Measurements from ENCODE around the gene ZNF268.
A peak's percentile ranks its signal among the peaks of the same experiment; 100 is the strongest.

ZNF268 gene

DNA sequence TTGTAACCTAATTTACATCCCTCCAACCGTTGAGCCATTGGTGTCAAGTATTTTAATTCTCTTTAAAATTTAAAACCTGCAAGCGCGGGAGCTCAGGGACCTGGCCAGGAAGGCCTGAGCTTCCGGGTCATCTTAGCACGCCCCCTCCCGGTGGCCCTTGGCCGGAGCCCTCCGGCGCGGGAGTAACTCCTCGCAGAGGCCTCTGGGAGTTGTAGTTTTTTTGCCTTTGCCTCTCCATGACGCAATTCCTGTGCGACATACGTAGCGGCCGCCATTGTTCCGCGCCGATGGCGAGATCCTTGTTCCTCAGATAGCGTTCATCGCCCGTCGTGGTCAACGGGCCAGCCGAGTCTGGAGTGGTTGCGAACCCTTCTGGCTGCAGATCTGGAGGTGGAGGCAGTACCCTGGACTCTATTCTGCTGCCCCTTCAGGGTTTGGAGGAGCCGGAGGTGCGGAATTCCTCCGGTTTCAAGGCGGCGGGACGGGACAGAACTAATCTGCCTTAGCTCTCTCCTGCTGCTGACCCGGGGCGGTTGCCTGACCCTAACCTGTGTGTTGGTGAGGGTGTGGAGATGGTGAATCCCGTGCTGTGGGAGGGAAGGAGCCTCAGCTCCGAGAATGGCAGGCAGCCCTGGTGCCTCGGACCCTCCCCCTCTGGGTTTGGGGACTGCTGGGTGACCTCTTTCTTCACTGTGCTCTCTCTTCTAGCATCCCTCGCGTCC, at the start of gene ZNF268:
Gene ZNF268 (plus strand): TSS at position 258 of the 722 bp plus-strand sequence. CDS start 503 bp downstream, outside the sequence.
- peak; percentile 89 for DNase-seq (ENCODE audit: low read depth)

DNA sequence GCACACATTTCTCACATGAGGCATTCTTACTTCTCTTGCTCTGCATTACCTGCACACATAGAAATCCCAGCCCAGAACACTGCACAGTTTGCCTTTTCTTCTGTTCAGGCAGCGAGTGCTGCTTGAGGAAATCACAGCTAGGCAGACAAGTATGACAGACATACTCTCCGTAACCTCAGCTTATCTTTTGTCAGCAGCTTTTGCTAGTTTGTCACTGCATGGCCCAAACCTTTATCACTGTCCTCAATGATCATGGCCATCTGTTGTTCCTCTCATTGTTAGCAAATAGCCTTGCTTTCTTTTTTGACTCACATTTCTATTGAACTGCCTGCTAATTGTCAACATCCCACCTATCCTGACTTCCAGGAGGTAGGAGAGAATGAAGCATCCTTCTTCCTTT, 45.5 kb upstream of the ZNF268 start:
- no peak for DNase-seq (ENCODE audit: low read depth)

DNA sequence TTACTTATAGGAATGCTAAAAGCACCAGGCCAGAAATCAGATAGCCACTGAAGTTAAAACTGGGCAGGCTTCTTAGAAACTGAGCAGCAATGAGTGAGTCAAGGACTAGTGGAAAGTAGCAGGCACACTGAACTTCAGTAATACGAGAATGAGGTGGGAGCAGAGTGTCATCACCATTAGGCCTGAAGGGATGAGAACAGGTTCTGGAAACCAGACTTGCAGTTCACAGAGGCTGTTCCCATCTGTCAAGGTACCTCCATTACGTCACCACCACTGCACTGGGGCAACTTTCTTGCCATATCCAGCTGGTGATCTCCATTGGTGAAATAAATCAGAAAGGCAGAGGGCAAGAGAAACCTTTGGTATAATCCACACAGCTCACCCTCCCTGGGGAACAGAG, 35.3 kb upstream of the ZNF268 start:
- no peak for DNase-seq (ENCODE audit: low read depth)

DNA sequence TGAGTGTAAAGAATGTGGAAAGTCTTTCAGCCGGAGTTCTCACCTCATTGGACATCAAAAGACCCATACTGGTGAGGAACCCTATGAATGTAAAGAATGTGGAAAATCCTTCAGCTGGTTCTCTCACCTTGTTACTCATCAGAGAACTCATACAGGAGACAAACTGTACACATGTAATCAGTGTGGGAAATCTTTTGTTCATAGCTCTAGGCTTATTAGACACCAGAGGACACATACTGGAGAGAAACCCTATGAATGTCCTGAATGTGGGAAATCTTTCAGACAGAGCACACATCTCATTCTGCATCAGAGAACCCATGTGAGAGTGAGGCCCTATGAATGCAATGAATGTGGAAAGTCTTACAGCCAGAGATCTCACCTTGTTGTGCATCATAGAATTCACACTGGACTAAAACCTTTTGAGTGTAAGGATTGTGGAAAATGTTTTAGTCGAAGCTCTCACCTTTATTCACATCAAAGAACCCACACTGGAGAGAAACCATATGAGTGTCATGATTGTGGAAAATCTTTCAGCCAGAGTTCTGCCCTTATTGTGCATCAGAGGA, 25.1 kb upstream of the ZNF268 start:
- DNase-seq (ENCODE audit: low read depth): no peak

DNA sequence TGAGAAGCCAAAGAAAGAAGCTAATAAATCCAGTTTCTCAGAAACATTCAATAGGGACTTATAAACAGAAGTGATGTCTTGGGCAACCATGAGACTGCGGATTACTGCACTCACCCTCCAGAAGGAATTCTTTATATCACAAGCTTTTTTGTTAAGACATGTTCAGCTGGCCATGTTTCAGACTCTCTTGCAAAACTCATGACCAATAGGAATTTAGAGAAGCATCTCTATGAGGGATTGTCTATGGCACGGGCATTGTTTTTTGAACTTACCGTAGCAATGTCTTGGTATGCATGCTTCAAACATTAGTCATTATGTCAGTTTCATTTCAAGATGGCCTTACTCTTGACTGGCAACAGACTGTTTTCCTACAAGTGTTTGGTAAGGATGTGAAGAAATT, 15.5 kb upstream of the ZNF268 start:
- DNase-seq (ENCODE audit: low read depth): no peak

DNA sequence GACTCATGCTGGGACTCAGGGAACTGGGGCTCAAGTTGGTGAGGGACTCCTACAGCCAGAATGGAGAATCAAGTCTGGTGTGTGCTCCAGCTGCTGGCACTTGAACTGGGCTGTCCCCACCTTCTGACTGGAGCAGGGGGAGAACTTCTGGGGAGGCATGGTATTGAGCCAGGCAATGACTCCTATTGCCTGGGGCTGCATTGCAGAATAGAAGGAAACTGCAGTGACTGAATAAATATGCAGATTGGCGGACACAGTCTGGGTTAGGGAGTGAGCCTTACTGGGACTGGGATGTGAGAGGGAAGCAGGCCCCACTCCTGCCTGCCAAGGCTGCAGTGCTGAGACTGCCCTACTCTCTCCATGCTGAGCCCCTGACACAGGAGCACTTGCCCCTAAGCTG, 8.8 kb upstream of the ZNF268 start:
- no peak for DNase-seq (ENCODE audit: low read depth)

DNA sequence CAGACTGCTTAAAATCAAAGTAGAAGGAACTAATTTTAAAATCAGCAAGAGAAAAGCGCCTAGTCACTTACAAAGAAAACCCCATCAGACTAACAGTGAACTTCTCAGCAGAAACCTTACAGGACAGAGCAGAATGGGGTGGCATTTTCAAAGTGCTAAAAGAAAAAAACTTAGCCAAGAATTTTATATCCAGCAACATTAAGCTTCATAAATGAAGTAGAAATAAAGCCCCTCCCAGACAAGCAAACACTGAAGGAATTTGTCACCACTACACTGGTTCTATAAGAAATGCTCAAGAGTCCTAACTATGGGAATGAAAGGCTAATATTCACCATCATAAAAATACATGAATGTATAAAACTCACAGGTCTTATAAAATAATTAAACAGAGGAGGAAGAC, 6.4 kb upstream of the ZNF268 start:
- DNase-seq (ENCODE audit: low read depth): no peak

DNA sequence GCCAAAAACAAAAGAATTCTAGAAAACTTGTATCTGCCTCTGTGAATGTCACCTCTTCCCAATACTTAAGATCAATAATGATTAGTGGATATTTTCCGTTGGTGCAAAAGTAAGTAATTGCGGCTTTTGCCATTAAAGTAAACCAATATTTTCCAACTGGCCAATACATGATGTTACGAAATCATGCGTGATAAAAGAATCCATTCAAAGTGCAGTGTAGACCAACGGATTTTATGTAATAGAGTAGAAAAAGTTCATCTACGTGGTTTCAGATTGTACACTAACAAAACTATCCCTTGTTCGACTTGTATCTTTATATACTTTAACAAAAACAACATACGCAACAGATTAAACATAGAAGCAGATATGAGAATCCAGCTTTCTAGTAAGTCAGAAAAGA, 626 bp upstream of the ZNF268 start:
- DNase-seq (ENCODE audit: low read depth): no peak

DNA sequence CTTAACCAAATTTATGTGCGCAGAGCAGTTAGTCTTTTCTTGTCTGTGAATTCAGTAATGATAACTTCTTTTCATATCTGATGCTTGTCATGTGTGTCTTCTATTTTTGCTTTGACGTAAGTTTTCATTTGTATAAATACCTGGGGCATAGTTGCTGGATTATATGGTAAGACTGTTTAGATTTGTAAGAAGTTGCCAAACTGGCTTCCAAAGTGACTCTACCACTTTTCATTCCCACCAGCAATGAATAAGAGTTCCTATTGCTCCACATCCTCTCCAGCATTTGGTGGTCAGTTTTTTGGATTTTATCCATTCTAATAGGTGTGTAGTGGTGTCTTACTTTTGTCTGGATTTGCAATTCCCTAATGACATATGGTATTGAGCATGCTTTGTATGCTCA, 8.9 kb downstream of the ZNF268 start:
- no peak for DNase-seq (ENCODE audit: low read depth)

DNA sequence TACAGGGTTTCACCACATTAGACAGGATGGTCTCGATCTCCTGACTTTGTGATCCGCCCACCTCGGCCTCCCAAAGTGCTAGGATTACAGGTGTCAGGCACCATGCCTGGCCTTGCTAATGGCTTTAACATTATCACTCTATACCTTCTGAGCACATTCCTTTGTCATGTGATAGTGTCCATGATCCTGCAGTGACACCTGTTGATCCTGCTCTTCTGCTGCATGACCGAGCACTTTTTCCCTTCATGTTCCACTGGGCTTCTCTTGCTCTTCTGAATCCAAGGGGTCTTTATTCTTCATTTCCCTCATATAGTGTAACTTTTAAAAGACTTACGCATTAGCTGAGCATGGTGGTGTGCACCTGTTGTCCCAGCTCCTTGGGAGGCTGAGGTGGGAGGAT, 11.6 kb downstream of the ZNF268 start:
- no peak for DNase-seq (ENCODE audit: low read depth)

DNA sequence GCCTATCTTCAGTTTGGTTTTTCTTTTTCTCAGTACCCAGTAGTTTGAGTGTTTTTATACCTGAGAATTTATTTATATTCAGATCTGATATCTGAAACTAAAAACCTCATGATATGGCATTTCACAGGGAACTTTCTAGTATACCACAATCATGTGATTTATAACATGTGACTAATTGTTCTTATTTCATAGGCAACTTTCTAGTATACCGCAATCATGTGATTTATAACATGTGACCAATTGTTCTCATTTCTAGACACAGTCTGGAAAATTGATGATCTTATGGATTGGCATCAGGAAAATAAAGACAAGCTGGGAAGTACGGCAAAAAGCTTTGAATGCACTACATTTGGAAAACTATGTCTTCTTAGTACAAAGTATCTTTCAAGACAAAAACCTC, 20.6 kb downstream of the ZNF268 start:
- DNase-seq (ENCODE audit: low read depth): no peak

DNA sequence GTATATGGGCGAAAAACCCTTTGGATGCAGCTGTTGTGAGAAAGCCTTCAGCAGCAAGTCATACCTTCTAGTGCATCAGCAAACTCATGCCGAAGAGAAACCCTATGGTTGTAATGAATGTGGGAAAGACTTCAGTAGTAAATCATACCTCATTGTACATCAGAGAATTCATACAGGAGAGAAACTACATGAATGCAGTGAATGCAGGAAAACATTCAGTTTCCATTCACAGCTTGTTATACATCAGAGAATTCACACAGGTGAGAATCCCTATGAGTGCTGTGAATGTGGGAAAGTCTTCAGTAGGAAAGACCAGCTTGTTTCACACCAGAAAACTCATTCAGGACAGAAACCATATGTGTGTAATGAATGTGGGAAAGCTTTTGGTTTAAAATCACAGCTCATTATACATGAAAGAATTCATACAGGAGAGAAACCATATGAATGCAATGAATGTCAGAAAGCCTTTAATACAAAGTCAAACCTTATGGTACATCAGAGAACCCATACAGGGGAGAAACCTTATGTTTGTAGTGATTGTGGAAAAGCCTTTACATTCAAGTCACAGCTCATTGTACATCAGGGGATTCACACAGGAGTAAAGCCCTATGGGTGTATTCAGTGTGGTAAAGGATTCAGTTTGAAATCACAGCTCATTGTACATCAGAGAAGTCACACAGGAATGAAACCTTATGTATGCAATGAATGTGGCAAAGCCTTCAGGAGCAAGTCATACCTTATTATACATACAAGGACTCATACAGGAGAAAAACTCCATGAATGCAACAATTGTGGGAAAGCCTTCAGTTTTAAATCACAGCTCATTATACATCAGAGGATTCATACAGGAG, 21.4 kb downstream of the ZNF268 start:
- DNase-seq (ENCODE audit: low read depth): no peak

DNA sequence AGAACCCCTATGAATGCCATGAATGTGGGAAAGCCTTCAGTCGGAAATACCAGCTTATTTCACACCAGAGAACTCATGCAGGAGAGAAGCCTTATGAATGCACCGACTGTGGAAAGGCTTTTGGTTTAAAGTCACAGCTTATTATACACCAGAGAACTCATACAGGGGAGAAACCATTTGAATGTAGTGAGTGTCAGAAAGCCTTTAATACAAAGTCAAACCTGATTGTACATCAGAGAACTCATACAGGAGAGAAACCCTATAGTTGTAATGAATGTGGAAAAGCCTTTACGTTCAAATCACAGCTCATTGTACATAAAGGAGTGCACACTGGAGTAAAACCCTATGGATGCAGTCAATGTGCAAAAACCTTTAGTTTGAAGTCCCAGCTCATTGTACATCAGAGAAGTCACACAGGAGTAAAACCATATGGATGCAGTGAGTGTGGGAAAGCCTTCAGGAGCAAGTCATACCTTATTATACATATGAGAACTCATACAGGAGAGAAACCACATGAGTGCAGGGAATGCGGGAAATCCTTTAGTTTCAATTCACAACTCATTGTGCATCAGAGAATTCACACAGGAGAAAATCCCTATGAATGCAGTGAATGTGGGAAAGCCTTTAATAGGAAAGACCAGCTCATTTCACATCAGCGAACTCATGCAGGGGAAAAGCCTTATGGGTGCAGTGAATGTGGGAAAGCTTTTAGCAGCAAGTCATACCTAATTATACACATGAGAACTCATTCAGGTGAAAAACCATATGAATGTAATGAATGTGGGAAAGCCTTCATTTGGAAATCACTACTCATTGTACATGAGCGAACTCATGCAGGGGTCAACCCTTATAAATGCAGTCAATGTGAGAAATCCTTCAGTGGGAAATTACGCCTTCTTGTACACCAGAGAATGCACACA, 22.3 kb downstream of the ZNF268 start:
- DNase-seq (ENCODE audit: low read depth): no peak

DNA sequence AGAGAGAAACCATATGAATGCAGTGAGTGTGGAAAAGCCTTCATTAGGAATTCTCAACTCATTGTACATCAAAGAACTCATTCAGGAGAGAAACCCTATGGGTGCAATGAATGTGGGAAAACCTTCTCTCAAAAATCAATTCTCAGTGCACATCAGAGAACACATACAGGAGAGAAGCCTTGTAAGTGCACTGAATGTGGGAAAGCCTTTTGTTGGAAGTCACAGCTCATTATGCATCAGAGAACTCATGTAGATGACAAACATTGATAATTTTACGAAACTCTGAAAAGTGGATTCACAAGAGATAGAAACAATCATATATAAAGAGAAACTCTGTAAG, 22.9 kb downstream of the ZNF268 start:
- DNase-seq (ENCODE audit: low read depth): no peak

DNA sequence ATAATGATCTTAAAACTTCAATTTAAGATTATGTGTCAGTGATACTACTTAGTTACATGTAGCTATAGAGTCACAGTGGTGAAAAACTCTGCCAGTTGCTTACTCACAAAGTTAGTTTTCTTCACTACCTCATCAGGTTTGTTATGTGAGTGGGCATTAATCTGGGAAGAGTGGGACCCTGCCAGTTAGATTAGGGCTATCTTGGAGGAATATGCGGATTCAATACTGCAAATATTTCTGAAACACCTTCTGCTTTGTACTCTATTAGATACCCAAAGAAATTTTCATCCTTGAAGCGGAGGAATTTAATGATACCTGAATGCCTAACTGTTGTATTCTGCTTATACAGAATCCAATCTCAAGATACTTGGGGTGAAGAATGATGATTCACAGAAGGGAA, 25.1 kb downstream of the ZNF268 start:
- no peak for DNase-seq (ENCODE audit: low read depth)

DNA sequence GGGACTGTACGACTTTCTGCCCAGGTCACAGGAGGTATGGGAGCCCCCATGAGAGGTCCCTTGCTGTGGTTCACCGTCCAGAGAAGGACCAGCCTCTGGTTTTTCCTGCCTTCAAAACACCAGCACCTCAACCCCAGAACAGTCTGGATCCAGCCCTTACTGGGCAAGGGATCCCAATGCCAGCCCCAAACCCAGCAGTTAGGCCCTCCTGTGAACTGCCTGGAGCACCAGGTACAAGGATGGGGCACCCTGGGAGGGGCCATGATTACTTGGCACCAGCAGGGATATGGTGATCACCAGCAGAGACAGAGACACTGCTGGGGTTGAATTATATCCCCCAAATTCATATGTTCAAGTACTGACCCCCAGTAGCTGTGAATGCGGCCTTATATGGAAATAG, 34.4 kb downstream of the ZNF268 start:
- no peak for DNase-seq (ENCODE audit: low read depth)

DNA sequence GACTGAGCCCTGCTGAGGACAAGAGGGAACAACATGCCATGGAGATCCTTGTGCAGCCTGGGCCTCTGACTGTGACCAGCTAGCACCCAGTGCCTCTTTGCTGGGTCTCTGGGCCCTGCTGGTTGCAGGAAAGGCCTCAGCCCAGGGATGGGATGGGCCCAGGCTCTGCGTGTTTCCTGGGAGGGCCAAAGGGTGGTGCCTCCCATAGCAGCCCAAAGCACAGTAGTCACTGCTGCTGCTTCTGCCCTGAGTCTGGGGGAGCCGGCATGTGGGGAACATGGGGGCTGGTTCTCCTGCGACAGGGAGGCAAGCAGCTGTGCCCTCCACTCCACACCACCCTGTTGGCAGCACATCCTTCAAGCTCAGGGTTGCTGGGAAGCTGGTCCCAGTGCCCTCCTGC, 35.9 kb downstream of the ZNF268 start:
- DNase-seq (ENCODE audit: low read depth): no peak

DNA sequence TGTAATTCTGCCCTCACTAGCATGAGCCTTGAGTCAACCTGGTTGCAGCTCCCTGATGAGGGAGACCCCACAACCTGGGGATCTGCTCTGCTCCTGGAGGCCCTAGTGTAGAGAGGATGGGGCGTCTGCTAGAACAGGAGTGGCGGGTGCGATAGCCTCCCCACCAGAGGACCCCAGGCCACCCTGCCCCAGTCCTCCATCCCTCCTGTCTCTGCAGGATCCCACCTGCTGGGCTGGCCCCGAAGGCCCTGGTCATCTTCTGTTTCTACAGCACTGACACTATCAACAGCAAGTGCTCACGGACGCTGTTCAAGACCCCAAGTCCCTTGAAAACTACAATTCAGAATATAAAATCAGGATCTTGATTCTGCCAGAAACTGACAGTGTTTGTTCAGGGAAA, 39.2 kb downstream of the ZNF268 start:
- no peak for DNase-seq (ENCODE audit: low read depth)

DNA sequence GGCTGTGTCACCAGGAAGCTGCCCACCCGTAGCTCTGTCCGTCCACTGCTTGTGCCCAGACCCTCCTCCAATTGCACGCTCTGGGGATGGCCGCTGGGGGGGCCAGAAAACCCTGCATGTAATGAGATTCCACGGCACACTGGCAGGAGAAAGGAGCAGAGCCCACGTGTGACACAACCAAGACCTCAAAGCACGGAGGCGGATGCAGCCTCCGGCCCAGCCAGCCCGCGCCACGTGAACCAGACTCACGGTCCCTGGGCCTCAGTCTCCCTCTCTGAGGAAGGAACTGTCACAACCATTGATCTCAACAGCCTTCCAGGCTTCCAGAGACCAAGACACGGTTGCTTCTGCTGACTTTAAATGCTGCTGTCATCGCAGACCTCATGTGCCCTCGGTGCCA, 39.9 kb downstream of the ZNF268 start:
- no peak for DNase-seq (ENCODE audit: low read depth)

DNA sequence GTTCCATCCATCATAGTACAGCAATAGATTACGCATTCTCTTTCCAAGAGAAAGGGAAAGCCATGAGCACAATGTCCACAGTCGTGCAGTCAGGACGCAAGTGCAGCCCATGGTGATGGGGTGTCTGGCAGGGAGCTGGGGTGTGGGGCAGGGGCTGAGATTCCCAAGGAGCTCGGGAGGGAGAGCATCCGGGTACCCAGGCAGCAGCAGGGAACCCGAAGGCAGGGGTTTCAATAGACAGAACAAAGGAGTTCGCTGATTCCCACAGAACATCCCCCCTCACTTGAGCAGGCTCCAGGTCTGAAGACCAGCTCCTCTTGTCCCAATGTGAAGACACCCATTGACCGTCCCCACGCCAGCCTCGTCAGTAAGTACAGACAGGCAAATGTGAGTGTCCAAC, 40.9 kb downstream of the ZNF268 start:
- no peak for DNase-seq (ENCODE audit: low read depth)

DNA sequence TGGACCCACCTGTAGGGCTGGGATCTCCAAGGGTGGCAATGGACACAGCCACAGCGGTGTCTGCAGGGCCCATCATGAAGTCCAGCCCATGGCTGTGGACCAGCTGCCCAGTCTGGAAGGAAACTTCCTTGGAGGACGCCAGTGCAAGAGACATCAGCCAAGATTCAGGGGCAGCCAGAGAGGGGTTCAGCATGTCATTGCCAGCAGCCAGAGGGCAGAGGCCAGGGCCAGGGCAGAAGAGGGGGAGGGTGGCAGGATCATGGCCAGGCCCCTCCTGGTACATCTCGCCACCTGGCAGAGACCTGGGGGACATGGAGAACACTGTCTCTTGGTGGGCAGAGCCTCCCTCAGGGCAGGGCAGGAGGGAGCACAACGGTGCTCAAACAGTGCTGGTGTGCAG, 44.2 kb downstream of the ZNF268 start:
- DNase-seq (ENCODE audit: low read depth): no peak

DNA sequence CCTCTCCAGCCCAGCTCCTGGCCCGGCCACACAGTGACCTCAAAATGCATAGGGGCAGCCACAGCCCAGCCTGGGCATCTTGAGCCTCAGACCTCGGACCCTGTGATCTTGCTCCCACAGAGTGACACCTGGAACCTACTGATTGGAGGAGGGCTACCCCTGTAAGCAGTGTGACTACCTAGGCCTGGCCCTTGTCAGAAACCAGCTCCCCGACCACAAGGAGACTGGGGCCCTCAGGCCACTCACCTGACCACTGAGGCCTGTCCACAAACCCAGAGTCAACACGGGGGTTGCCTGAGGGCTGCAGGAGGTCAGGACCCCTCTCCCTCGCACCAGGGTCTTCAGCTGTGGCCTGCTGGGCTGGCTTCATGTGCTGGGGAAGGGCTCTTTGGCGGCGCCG, 45.4 kb downstream of the ZNF268 start:
- no peak for DNase-seq (ENCODE audit: low read depth)
